Stomach (tissue), 4 donors: Measurements from ENCODE around the gene BCR.
A peak's percentile ranks its signal among the peaks of the same experiment; 100 is the strongest.

Source experiments
- POLR2A ChIP-seq, 4 donors: fragments of 450-650 bp; IDR thresholded peaks; one replicate each; pipeline ENCODE4 v1.6.1; 2016; ENCODE audit warnings: antibody characterized with exemption in 4 of 4, control low read depth in 2 of 4, mild to moderate bottlenecking in 1 of 4, moderate library complexity in 1 of 4
- POLR2AphosphoS5 ChIP-seq, 3 donors: sonication (generic); formaldehyde crosslinking; IDR thresholded peaks; one replicate each; pipeline ENCODE4 v1.6.1; 2016; ENCODE audit warnings: antibody characterized with exemption in 3 of 3
- TF ChIP-seq, protein P1 (sequence below), 7 experiments: fragments of 450-650 bp in 4 of 7; fragments of 200-600 bp in 3 of 7; sonication (generic) in 3 of 7; IDR thresholded peaks; one replicate each; pipeline ENCODE4 v1.5.1; 2016 to 2019; ENCODE audit warnings: antibody characterized with exemption in 7 of 7, control low read depth in 2 of 7, mild to moderate bottlenecking in 1 of 7

DNA sequence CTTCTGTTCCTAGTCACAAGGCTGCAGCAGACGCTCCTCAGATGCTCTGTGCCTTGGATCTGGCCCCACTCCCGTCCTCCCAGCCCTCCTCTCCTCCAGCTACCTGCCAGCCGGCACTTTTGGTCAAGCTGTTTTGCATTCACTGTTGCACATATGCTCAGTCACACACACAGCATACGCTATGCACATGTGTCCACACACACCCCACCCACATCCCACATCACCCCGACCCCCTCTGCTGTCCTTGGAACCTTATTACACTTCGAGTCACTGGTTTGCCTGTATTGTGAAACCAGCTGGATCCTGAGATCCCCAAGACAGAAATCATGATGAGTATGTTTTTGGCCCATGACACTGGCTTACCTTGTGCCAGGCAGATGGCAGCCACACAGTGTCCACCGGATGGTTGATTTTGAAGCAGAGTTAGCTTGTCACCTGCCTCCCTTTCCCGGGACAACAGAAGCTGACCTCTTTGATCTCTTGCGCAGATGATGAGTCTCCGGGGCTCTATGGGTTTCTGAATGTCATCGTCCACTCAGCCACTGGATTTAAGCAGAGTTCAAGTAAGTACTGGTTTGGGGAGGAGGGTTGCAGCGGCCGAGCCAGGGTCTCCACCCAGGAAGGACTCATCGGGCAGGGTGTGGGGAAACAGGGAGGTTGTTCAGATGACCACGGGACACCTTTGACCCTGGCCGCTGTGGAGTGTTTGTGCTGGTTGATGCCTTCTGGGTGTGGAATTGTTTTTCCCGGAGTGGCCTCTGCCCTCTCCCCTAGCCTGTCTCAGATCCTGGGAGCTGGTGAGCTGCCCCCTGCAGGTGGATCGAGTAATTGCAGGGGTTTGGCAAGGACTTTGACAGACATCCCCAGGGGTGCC, 109.8 kb downstream of the BCR start:
- TF ChIP-seq POLR2A (IDR thresholded peaks at IDR 0.05) (no peak), POLR2AphosphoS5 (IDR thresholded peaks at IDR 0.05) (peak in 1 of 3 donors; percentile 4)
- TF ChIP-seq, protein P1, sequence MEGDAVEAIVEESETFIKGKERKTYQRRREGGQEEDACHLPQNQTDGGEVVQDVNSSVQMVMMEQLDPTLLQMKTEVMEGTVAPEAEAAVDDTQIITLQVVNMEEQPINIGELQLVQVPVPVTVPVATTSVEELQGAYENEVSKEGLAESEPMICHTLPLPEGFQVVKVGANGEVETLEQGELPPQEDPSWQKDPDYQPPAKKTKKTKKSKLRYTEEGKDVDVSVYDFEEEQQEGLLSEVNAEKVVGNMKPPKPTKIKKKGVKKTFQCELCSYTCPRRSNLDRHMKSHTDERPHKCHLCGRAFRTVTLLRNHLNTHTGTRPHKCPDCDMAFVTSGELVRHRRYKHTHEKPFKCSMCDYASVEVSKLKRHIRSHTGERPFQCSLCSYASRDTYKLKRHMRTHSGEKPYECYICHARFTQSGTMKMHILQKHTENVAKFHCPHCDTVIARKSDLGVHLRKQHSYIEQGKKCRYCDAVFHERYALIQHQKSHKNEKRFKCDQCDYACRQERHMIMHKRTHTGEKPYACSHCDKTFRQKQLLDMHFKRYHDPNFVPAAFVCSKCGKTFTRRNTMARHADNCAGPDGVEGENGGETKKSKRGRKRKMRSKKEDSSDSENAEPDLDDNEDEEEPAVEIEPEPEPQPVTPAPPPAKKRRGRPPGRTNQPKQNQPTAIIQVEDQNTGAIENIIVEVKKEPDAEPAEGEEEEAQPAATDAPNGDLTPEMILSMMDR (IDR thresholded peaks at IDR 0.05) = peak in 5 of 7 experiments; percentile 42 to 82 (median 75)
